ENCODE measurements around the gene DNAH5. TPM values are rescaled to one million over a fixed set of nuclear protein-coding genes. Genes with fewer than 3 reads are reported as not detected.
"Not testable (repeated sequence)": the region's sequence is repeated elsewhere in the genome, so short reads cannot be mapped to it uniquely, and the experiment has no call there.

DNAH5 gene
- polyA plus RNA-seq, 1 donor (not counting 4 experiments of a cell fraction or from before 2014, with no cell fraction given): 0.73 TPM

- no peak overlapping the region for H3K9ac ChIP-seq (ENCODE audit: control insufficient read depth, extremely low read depth, insufficient read depth, low read length)
- H3K27ac ChIP-seq (ENCODE audit: control insufficient read depth, insufficient read depth, low read length): no peak overlapping the region
- peaks cover 24% of the 10 kb centered on the region for H3K4me1 ChIP-seq (ENCODE audit: control insufficient read depth, extremely low read depth, insufficient read depth, low read length)
- no peaks in the 10 kb centered on the region for H3K9me1 ChIP-seq (ENCODE audit: control insufficient read depth, extremely low read depth, insufficient read depth, low read length)
- no peaks in the 10 kb centered on the region for H3K9me3 ChIP-seq (ENCODE audit: control insufficient read depth, low read depth, low read length)
- peaks cover 2% of the 10 kb centered on the region for H3K79me2 ChIP-seq (ENCODE audit: control insufficient read depth, insufficient read depth, low read length)
- no peak overlapping the region for H3K4me2 ChIP-seq (ENCODE audit: control insufficient read depth, extremely low read depth, insufficient read depth, low read depth, low read length)
- H2AFZ ChIP-seq (ENCODE audit: control insufficient read depth, low read length): no peak overlapping the region
- H3K27me3 ChIP-seq (ENCODE audit: control insufficient read depth, extremely low read depth, insufficient read depth, low read length): no peaks in the 10 kb centered on the region
- DNase-seq (ENCODE audit: low read depth, low spot score) (no peak), FAIRE-seq (peak; percentile 36)
- no peak overlapping the region for H3K4me3 ChIP-seq (ENCODE audit: control insufficient read depth in 2 of 3, extremely low read depth in 1 of 3, insufficient read depth in 2 of 3, low read depth in 1 of 3, low read length in 3 of 3)
- H4K20me1 ChIP-seq (ENCODE audit: control insufficient read depth, extremely low read depth, insufficient read depth, low read length): no peaks in the 10 kb centered on the region
- dilution Hi-C loops (cut with MboI; ENCODE audit: extremely low pct_ligation_motif_present, low sequenced_read_pairs): no loop called here
- TF ChIP-seq CTCF (optimal IDR thresholded peaks at IDR 0.05 in 1 of 3, IDR thresholded peaks at IDR 0.05 in 1 of 3, conservative IDR thresholded peaks at IDR 0.05 in 1 of 3; ENCODE audit: extremely low read depth in 1 of 3, insufficient read depth in 2 of 3, low read length in 3 of 3): peak; percentile 74 to 79 (median 77)
- TF ChIP-seq EZH2 (IDR thresholded peaks at IDR 0.05; ENCODE audit: low read length): no peak
- H3K36me3 ChIP-seq (ENCODE audit: control insufficient read depth in 2 of 2, extremely low read depth in 1 of 2, insufficient read depth in 2 of 2, low read length in 2 of 2): no peaks in the 10 kb centered on the region
These were observed 43.5 kb upstream of the DNAH5 start for GRCh38 chr5:13987843-13988464.

DNA sequence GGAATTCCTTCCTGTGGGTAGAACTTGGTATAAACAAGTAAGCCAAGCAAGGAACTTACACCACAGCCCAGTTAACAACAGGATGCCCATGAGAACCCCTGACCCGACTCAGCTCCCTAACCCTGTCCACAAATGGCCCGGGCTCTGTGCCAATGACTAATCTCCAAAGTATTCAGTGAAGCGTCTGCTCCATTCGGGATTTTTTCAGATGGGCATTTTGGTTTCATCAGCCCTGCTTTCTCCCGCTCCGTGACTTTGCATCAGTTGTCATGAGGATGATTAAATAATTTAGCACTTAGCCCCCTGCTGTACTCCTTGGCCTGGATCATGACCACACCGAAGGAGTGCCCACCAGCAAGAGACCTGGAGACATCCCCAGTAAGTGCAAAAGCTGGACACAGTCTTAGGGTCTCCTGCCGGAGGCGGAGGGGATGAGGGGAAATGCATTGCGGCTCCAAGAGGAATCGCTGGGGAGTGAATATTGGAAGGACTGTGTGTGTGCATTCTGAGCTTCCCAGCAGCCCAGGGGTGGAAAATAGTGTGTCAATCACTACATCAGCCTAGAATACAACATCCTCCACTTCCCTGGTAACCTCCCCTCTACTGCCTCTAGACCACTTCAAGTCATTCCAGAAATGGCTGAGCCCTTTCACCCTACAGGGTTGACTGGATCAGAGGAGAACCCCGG, 41.4 kb upstream of the DNAH5 start:
- TF ChIP-seq EZH2 (IDR thresholded peaks at IDR 0.05; ENCODE audit: low read length) (no peak), CTCF (optimal IDR thresholded peaks at IDR 0.05 in 1 of 3, IDR thresholded peaks at IDR 0.05 in 1 of 3, conservative IDR thresholded peaks at IDR 0.05 in 1 of 3; ENCODE audit: extremely low read depth in 1 of 3, insufficient read depth in 2 of 3, low read length in 3 of 3) (no peak)
- no peak overlapping the region for H3K9ac ChIP-seq (ENCODE audit: control insufficient read depth, extremely low read depth, insufficient read depth, low read length)
- FAIRE-seq (peak; percentile 44), DNase-seq (ENCODE audit: low read depth, low spot score) (peak; percentile 42)
- H3K36me3 ChIP-seq (ENCODE audit: control insufficient read depth in 2 of 2, extremely low read depth in 1 of 2, insufficient read depth in 2 of 2, low read length in 2 of 2): no peaks in the 10 kb centered on the region
- peaks cover 17% of the 10 kb centered on the region for H3K4me1 ChIP-seq (ENCODE audit: control insufficient read depth, extremely low read depth, insufficient read depth, low read length)
- no peaks in the 10 kb centered on the region for H3K9me1 ChIP-seq (ENCODE audit: control insufficient read depth, extremely low read depth, insufficient read depth, low read length)
- no peaks in the 10 kb centered on the region for H3K27me3 ChIP-seq (ENCODE audit: control insufficient read depth, extremely low read depth, insufficient read depth, low read length)
- H4K20me1 ChIP-seq (ENCODE audit: control insufficient read depth, extremely low read depth, insufficient read depth, low read length): no peaks in the 10 kb centered on the region
- peaks cover 2% of the 10 kb centered on the region for H3K79me2 ChIP-seq (ENCODE audit: control insufficient read depth, insufficient read depth, low read length)
- H3K4me3 ChIP-seq (ENCODE audit: control insufficient read depth in 2 of 3, extremely low read depth in 1 of 3, insufficient read depth in 2 of 3, low read depth in 1 of 3, low read length in 3 of 3): no peak overlapping the region
- H3K9me3 ChIP-seq (ENCODE audit: control insufficient read depth, low read depth, low read length): no peaks in the 10 kb centered on the region
- H3K27ac ChIP-seq (ENCODE audit: control insufficient read depth, insufficient read depth, low read length): no peak overlapping the region
- no peak overlapping the region for H2AFZ ChIP-seq (ENCODE audit: control insufficient read depth, low read length)
- H3K4me2 ChIP-seq (ENCODE audit: control insufficient read depth, extremely low read depth, insufficient read depth, low read depth, low read length): no peak overlapping the region
- dilution Hi-C loops (cut with MboI; ENCODE audit: extremely low pct_ligation_motif_present, low sequenced_read_pairs): no loop called here

DNA sequence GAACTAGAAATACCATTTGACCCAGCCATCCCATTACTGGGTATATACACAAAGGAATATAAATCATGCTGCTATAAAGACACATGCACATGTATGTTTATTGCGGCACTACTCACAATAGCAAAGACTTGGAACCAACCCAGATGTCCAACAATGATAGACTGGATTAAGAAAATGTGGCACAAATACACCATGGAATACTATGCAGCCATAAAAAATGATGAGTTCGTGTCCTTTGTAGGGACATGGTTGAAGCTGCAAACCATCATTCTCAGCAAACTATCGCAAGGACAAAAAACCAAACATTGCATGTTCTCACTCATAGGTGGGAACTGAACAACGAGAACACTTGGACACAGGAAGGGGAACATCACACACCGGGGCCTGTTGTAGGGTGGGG, 40.4 kb upstream of the DNAH5 start:
- H3K36me3 ChIP-seq (ENCODE audit: control insufficient read depth in 2 of 2, extremely low read depth in 1 of 2, insufficient read depth in 2 of 2, low read length in 2 of 2); H3K9ac ChIP-seq (ENCODE audit: control insufficient read depth, extremely low read depth, insufficient read depth, low read length); H3K4me3 ChIP-seq (ENCODE audit: control insufficient read depth in 2 of 3, extremely low read depth in 1 of 3, insufficient read depth in 2 of 3, low read depth in 1 of 3, low read length in 3 of 3); H3K79me2 ChIP-seq (ENCODE audit: control insufficient read depth, insufficient read depth, low read length); H4K20me1 ChIP-seq (ENCODE audit: control insufficient read depth, extremely low read depth, insufficient read depth, low read length); H2AFZ ChIP-seq (ENCODE audit: control insufficient read depth, low read length); H3K27ac ChIP-seq (ENCODE audit: control insufficient read depth, insufficient read depth, low read length); FAIRE-seq; DNase-seq (ENCODE audit: low read depth, low spot score); H3K9me1 ChIP-seq (ENCODE audit: control insufficient read depth, extremely low read depth, insufficient read depth, low read length); dilution Hi-C loops (cut with MboI; ENCODE audit: extremely low pct_ligation_motif_present, low sequenced_read_pairs); H3K4me2 ChIP-seq (ENCODE audit: control insufficient read depth, extremely low read depth, insufficient read depth, low read depth, low read length); H3K9me3 ChIP-seq (ENCODE audit: control insufficient read depth, low read depth, low read length); H3K27me3 ChIP-seq (ENCODE audit: control insufficient read depth, extremely low read depth, insufficient read depth, low read length): not testable (repeated sequence)
- H3K4me1 ChIP-seq (ENCODE audit: control insufficient read depth, extremely low read depth, insufficient read depth, low read length): peaks cover 14% of the 10 kb centered on the region
